OCI-LY1 (cell line): Measurements from ENCODE around the gene GOLGA1.

Experiments
- EZH2 ChIP-seq: fragments of 200-600 bp; sonication (generic), shearing (Covaris generic); IDR thresholded peaks from 2 replicates; pipeline ENCODE4 v1.8.0; 2017; ENCODE audit warnings: borderline replicate concordance, mixed run types, mild to moderate bottlenecking, antibody characterized with exemption, low read length, moderate library complexity, mixed read lengths
- TF ChIP-seq, protein P1 (sequence below): fragments of 200-600 bp; sonication (generic), shearing (Covaris generic); IDR thresholded peaks from 2 replicates; pipeline ENCODE4 v1.5.1; 2017; ENCODE audit warnings: mild to moderate bottlenecking, antibody characterized with exemption, low read length, moderate library complexity, mixed read lengths

DNA sequence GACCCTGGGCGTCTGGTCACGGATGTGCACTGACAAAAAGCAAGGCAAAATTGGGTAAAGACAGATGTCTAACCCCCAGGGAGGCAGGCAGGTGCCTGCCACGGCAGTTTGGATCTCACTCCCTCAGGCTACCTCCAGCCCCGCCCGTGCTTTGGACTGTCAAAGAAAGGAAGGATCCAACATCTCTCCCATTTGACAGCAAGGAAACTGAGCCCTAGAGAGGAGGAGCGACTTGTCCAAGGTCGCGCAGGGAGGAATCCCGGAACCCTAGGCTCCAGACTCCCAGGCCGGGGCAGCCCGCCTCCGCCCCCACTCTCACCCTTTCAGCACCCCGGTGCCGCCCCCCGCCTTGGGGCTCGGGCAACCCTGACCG lies 376 bp downstream of the GOLGA1 start:
- TF ChIP-seq EZH2, result no peak
- TF ChIP-seq, protein P1, sequence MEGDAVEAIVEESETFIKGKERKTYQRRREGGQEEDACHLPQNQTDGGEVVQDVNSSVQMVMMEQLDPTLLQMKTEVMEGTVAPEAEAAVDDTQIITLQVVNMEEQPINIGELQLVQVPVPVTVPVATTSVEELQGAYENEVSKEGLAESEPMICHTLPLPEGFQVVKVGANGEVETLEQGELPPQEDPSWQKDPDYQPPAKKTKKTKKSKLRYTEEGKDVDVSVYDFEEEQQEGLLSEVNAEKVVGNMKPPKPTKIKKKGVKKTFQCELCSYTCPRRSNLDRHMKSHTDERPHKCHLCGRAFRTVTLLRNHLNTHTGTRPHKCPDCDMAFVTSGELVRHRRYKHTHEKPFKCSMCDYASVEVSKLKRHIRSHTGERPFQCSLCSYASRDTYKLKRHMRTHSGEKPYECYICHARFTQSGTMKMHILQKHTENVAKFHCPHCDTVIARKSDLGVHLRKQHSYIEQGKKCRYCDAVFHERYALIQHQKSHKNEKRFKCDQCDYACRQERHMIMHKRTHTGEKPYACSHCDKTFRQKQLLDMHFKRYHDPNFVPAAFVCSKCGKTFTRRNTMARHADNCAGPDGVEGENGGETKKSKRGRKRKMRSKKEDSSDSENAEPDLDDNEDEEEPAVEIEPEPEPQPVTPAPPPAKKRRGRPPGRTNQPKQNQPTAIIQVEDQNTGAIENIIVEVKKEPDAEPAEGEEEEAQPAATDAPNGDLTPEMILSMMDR, result no peak
